ENCODE measurements around the gene ULBP1. TPM values are rescaled to one million over a fixed set of nuclear protein-coding genes. Genes with fewer than 3 reads are reported as not detected.
"Not testable (repeated sequence)": the region's sequence is repeated elsewhere in the genome, so short reads cannot be mapped to it uniquely, and the experiment has no call there.

The ULBP1 gene
- total RNA-seq, 4 donors from 2014 or later = not detected

GRCh38 chr6:150014623-150015280 lies 51.0 kb downstream of the ULBP1 start:
- H3K27ac ChIP-seq, DNase-seq, H3K4me1 ChIP-seq, H3K4me3 ChIP-seq, H3K9me3 ChIP-seq, H3K36me3 ChIP-seq: not testable (repeated sequence)
- H3K27me3 ChIP-seq = peaks cover 0 to 34% of the 10 kb centered on the region in 2 donors
- intact Hi-C loops (cut with DNase I; ENCODE audit: low total_unique reads) = loop anchor here (10.0 kb wide), 1 partner anchor 80 kb away; no protein-coding TSS in a partner anchor

GRCh38 chr6:150015281-150016001 lies 51.7 kb downstream of the ULBP1 start:
- not testable (repeated sequence) for H3K36me3 ChIP-seq, H3K4me1 ChIP-seq, H3K27ac ChIP-seq, H3K9me3 ChIP-seq, H3K4me3 ChIP-seq, DNase-seq
- peaks cover 0 to 34% of the 10 kb centered on the region in 2 donors for H3K27me3 ChIP-seq
- intact Hi-C loops (cut with DNase I; ENCODE audit: low total_unique reads) = loop anchor here (10.0 kb wide), 1 partner anchor 81 kb away; no protein-coding TSS in a partner anchor

GRCh38 chr6:150016324-150017185 lies 52.8 kb downstream of the ULBP1 start:
- Histone ChIP-seq H3K27me3 (peaks cover 0 to 34% of the 10 kb centered on the region in 2 donors), H3K4me1 (no peaks in the 10 kb centered on the region), H3K4me3 (no peak overlapping the region), H3K9me3 (no peaks in the 10 kb centered on the region), H3K36me3 (no peaks in the 10 kb centered on the region), H3K27ac (no peak overlapping the region)
- intact Hi-C loops (cut with DNase I; ENCODE audit: low total_unique reads) = loop anchor here (10.0 kb wide), 1 partner anchor 82 kb away; no protein-coding TSS in a partner anchor
- no peak for TF ChIP-seq POLR2A (IDR thresholded peaks at IDR 0.05)
- peak; percentile 65 to 80 (median 75) for TF ChIP-seq CTCF (IDR thresholded peaks at IDR 0.05)
- DNase-seq = peak in 1 of 2 donors; percentile 51

GRCh38 chr6:150017186-150017521 lies 53.4 kb downstream of the ULBP1 start:
- not testable (repeated sequence) for H3K36me3 ChIP-seq, H3K4me3 ChIP-seq, H3K27ac ChIP-seq, H3K4me1 ChIP-seq, DNase-seq, H3K9me3 ChIP-seq
- peaks cover 0 to 34% of the 10 kb centered on the region in 2 donors for H3K27me3 ChIP-seq
- intact Hi-C loops (cut with DNase I; ENCODE audit: low total_unique reads) = loop anchor here (10.0 kb wide), 1 partner anchor 82 kb away; no protein-coding TSS in a partner anchor

GRCh38 chr6:150018846-150019580 lies 55.3 kb downstream of the ULBP1 start:
- Histone ChIP-seq H3K27ac (no peak overlapping the region), H3K9me3 (no peaks in the 10 kb centered on the region), H3K4me3 (no peak overlapping the region), H3K27me3 (peaks cover 0 to 21% of the 10 kb centered on the region in 2 donors), H3K4me1 (no peaks in the 10 kb centered on the region), H3K36me3 (no peaks in the 10 kb centered on the region)
- intact Hi-C loops (cut with DNase I; ENCODE audit: low total_unique reads) = loop anchor here (10.0 kb wide), 1 partner anchor 84 kb away; no protein-coding TSS in a partner anchor
- DNase-seq = no peak
- TF ChIP-seq CTCF (IDR thresholded peaks at IDR 0.05) (no peak), POLR2A (IDR thresholded peaks at IDR 0.05) (no peak)

GRCh38 chr6:150021870-150022269 lies 58.1 kb downstream of the ULBP1 start:
- H3K4me3 ChIP-seq; DNase-seq; H3K27me3 ChIP-seq; H3K27ac ChIP-seq; H3K36me3 ChIP-seq; intact Hi-C loops (cut with DNase I; ENCODE audit: low total_unique reads); H3K4me1 ChIP-seq; H3K9me3 ChIP-seq: not testable (repeated sequence)

Other genes starting within 250 kb of the ULBP1 start
- gene LATS1, start 245.8 kb upstream of the ULBP1 start, total RNA-seq = 10 to 100 TPM in 3 of 4 donors, 1 to 10 TPM in 1; 8.5 to 45.4 (median 27.4) TPM
- 10 to 100 TPM; 20.2 to 71.2 (median 48.3) TPM for gene NUP43, start 217.4 kb upstream of the ULBP1 start, total RNA-seq
- 100 to 1,000 TPM in 2 of 4 donors, 10 to 100 TPM in 2; 34.4 to 147 (median 88.6) TPM for gene PCMT1, start 214.2 kb upstream of the ULBP1 start, total RNA-seq
- 10 to 100 TPM; 22.0 to 61.7 (median 29.8) TPM for gene LRP11, start 99.6 kb upstream of the ULBP1 start, total RNA-seq
- under 1 TPM in 1 of 4 donors, not detected in 3; 0.55 TPM for gene RAET1E, start 65.8 kb upstream of the ULBP1 start, total RNA-seq
- gene RAET1G, start 40.8 kb upstream of the ULBP1 start, total RNA-seq = 1 to 10 TPM in 1 of 4 donors, not detected in 3; 1.4 TPM
- gene ULBP2, start 21.9 kb upstream of the ULBP1 start, total RNA-seq = under 1 TPM in 2 of 4 donors, not detected in 2; 0.21 to 0.34 TPM
- not detected for gene RAET1L, start 61.6 kb downstream of the ULBP1 start, total RNA-seq
- gene ULBP3, start 105.2 kb downstream of the ULBP1 start, total RNA-seq = 1 to 10 TPM in 1 of 4 donors, under 1 TPM in 1, not detected in 2; 0.61 to 2.9 TPM
- gene PPP1R14C, start 179.1 kb downstream of the ULBP1 start, total RNA-seq = 1 to 10 TPM in 2 of 4 donors, not detected in 2; 2.1 to 2.9 TPM